ENCODE measurements around the gene COMMD3. TPM values are rescaled to one million over a fixed set of nuclear protein-coding genes. Genes with fewer than 3 reads are reported as not detected.

The COMMD3 gene
- total and polyA plus RNA-seq, 2 of the 8 experiments (the other 6 are each of a cell fraction or from before 2014, with no cell fraction given): 2.3 to 2.7 TPM

DNA sequence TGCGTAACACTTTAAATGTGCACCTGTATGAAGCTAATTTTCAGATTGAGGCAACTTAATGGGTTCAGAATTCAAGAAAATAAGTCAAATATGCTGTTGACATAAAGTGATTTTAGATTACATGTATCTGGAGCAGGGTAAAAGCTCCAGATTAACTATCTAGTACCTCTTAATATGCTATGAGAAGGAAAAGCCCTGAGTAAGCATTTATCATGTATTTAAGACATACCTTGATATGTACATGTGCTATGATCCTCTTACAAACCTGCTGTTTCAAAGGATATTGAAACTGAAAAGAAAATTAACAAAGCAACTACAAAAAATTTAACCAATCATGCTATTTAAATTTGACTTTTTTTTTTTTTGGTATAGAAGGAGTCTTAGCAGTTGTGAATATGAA is 33.6 kb downstream of the COMMD3 start (continued):
- TF ChIP-seq, protein P1, sequence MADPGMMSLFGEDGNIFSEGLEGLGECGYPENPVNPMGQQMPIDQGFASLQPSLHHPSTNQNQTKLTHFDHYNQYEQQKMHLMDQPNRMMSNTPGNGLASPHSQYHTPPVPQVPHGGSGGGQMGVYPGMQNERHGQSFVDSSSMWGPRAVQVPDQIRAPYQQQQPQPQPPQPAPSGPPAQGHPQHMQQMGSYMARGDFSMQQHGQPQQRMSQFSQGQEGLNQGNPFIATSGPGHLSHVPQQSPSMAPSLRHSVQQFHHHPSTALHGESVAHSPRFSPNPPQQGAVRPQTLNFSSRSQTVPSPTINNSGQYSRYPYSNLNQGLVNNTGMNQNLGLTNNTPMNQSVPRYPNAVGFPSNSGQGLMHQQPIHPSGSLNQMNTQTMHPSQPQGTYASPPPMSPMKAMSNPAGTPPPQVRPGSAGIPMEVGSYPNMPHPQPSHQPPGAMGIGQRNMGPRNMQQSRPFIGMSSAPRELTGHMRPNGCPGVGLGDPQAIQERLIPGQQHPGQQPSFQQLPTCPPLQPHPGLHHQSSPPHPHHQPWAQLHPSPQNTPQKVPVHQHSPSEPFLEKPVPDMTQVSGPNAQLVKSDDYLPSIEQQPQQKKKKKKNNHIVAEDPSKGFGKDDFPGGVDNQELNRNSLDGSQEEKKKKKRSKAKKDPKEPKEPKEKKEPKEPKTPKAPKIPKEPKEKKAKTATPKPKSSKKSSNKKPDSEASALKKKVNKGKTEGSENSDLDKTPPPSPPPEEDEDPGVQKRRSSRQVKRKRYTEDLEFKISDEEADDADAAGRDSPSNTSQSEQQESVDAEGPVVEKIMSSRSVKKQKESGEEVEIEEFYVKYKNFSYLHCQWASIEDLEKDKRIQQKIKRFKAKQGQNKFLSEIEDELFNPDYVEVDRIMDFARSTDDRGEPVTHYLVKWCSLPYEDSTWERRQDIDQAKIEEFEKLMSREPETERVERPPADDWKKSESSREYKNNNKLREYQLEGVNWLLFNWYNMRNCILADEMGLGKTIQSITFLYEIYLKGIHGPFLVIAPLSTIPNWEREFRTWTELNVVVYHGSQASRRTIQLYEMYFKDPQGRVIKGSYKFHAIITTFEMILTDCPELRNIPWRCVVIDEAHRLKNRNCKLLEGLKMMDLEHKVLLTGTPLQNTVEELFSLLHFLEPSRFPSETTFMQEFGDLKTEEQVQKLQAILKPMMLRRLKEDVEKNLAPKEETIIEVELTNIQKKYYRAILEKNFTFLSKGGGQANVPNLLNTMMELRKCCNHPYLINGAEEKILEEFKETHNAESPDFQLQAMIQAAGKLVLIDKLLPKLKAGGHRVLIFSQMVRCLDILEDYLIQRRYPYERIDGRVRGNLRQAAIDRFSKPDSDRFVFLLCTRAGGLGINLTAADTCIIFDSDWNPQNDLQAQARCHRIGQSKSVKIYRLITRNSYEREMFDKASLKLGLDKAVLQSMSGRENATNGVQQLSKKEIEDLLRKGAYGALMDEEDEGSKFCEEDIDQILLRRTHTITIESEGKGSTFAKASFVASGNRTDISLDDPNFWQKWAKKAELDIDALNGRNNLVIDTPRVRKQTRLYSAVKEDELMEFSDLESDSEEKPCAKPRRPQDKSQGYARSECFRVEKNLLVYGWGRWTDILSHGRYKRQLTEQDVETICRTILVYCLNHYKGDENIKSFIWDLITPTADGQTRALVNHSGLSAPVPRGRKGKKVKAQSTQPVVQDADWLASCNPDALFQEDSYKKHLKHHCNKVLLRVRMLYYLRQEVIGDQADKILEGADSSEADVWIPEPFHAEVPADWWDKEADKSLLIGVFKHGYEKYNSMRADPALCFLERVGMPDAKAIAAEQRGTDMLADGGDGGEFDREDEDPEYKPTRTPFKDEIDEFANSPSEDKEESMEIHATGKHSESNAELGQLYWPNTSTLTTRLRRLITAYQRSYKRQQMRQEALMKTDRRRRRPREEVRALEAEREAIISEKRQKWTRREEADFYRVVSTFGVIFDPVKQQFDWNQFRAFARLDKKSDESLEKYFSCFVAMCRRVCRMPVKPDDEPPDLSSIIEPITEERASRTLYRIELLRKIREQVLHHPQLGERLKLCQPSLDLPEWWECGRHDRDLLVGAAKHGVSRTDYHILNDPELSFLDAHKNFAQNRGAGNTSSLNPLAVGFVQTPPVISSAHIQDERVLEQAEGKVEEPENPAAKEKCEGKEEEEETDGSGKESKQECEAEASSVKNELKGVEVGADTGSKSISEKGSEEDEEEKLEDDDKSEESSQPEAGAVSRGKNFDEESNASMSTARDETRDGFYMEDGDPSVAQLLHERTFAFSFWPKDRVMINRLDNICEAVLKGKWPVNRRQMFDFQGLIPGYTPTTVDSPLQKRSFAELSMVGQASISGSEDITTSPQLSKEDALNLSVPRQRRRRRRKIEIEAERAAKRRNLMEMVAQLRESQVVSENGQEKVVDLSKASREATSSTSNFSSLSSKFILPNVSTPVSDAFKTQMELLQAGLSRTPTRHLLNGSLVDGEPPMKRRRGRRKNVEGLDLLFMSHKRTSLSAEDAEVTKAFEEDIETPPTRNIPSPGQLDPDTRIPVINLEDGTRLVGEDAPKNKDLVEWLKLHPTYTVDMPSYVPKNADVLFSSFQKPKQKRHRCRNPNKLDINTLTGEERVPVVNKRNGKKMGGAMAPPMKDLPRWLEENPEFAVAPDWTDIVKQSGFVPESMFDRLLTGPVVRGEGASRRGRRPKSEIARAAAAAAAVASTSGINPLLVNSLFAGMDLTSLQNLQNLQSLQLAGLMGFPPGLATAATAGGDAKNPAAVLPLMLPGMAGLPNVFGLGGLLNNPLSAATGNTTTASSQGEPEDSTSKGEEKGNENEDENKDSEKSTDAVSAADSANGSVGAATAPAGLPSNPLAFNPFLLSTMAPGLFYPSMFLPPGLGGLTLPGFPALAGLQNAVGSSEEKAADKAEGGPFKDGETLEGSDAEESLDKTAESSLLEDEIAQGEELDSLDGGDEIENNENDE (IDR thresholded peaks at IDR 0.05; ENCODE audit: insufficient replicate concordance, low read length): no peak
- TF ChIP-seq RXRA (IDR thresholded peaks at IDR 0.05; ENCODE audit: insufficient read depth, low read depth, low read length) (no peak), CTBP2 (IDR thresholded peaks at IDR 0.05; ENCODE audit: borderline replicate concordance, insufficient read depth, insufficient read length, low read length) (no peak), GABPA (IDR thresholded peaks at IDR 0.05; ENCODE audit: borderline replicate concordance, insufficient read depth, low read length) (no peak), FOSL1 (IDR thresholded peaks at IDR 0.05; ENCODE audit: insufficient read depth, low read depth, low read length) (no peak), E2F6 (IDR thresholded peaks at IDR 0.05) (no peak)

All from H1 (cell line).